PC-3 (cell line): Measurements from ENCODE around the gene FASN. TPM values are rescaled to one million over a fixed set of nuclear protein-coding genes. Genes with fewer than 3 reads are reported as not detected.

Source experiments
- ATAC-seq: fragments of 200-7000 bp; cut with Tn5 transposase; 2 replicates; pipeline ENCODE4 v1.9.1; 2020; ENCODE audit warnings: mild to moderate bottlenecking, moderate library complexity
- BruUV-seq: library from RNA; stranded (reverse); fragments of 400-500 nt; replicated peaks from 2 replicates; lab custom pipeline; 2021; lab: Mats Ljungman, UMichigan
- CTCF ChIA-PET: fragments of 300-600 bp; sonication (Branson Sonifier 250); formaldehyde crosslinking; loops from one replicate; lab custom pipeline; 2022; ENCODE audit warnings: antibody characterized with exemption; lab: Charles Lee
- POLR2A ChIA-PET: fragments of 300-600 bp; sonication (Branson Sonifier 250); formaldehyde crosslinking; loops from one replicate; lab custom pipeline; 2022; ENCODE audit warnings: antibody characterized with exemption; ENCODE audit not compliant: unreplicated experiment; lab: Charles Lee
- DNase-seq: peaks from one replicate; pipeline ENCODE4 v3.0.0-alpha.2; 2015
- H2AFZ ChIP-seq: fragments of 300-600 bp; sonication (generic); 2 replicates; pipeline ENCODE4 v1.6.0; 2016; ENCODE audit warnings: antibody characterized with exemption, low read length
- H3F3A ChIP-seq: fragments of 300-600 bp; sonication (generic); one replicate; pipeline ENCODE4 v1.6.0; 2017; ENCODE audit warnings: antibody characterized with exemption, low read length, control low read depth, mild to moderate bottlenecking; ENCODE audit not compliant: unreplicated experiment
- H3K27ac ChIP-seq: fragments of 300-600 bp; sonication (generic); 2 replicates; pipeline ENCODE4 v1.5.1; 2016; ENCODE audit warnings: mild to moderate bottlenecking, low read length
- H3K27me3 ChIP-seq: fragments of 300-600 bp; sonication (generic); 2 replicates; pipeline ENCODE4 v1.6.1; 2016; ENCODE audit warnings: low read length, mixed read lengths
- H3K36me3 ChIP-seq: fragments of 300-600 bp; sonication (generic); 2 replicates; pipeline ENCODE4 v1.6.1; 2016; ENCODE audit warnings: low read depth, mixed run types, low read length, mixed read lengths
- H3K4me1 ChIP-seq: fragments of 300-600 bp; sonication (generic); 2 replicates; pipeline ENCODE4 v1.5.1; 2016; ENCODE audit warnings: low read length; ENCODE audit not compliant: insufficient read depth
- H3K4me2 ChIP-seq: fragments of 300-600 bp; sonication (generic); 2 replicates; pipeline ENCODE4 v1.6.0; 2016; ENCODE audit warnings: low read length
- H3K4me3 ChIP-seq: fragments of 300-600 bp; sonication (generic); 2 replicates; pipeline ENCODE4 v1.5.1; 2016; ENCODE audit warnings: mild to moderate bottlenecking, low read length, mixed read lengths
- H3K79me2 ChIP-seq: fragments of 300-600 bp; sonication (generic); 2 replicates; pipeline ENCODE4 v1.6.1; 2017; ENCODE audit warnings: low read length, mixed read lengths
- H3K9ac ChIP-seq: fragments of 300-600 bp; sonication (generic); 2 replicates; pipeline ENCODE4 v1.6.0; 2016; ENCODE audit warnings: mild to moderate bottlenecking, low read length
- H3K9me2 ChIP-seq: fragments of 300-600 bp; sonication (generic); replicated peaks from 2 replicates; pipeline ENCODE4 v1.6.1; 2016; ENCODE audit warnings: mixed run types, low read length, mixed read lengths
- H3K9me3 ChIP-seq: fragments of 300-600 bp; sonication (generic); 2 replicates; pipeline ENCODE4 v1.6.1; 2016; ENCODE audit warnings: low read length, mixed read lengths
- H4K20me1 ChIP-seq: fragments of 300-600 bp; sonication (generic); 2 replicates; pipeline ENCODE4 v1.6.1; 2016; ENCODE audit warnings: low read length, mixed read lengths
- CTCF ChIP-seq: fragments of 300-600 bp; sonication (generic); conservative IDR thresholded peaks from 2 replicates; pipeline ENCODE4 v1.5.1; 2017; ENCODE audit warnings: antibody characterized with exemption, low read depth, mild to moderate bottlenecking, low read length
- EZH2 ChIP-seq: fragments of 300-600 bp; sonication (generic); IDR thresholded peaks from one replicate; pipeline ENCODE4 v1.6.1; 2017; ENCODE audit warnings: antibody characterized with exemption, mild to moderate bottlenecking, low read length; ENCODE audit not compliant: unreplicated experiment
- EZH2phosphoT487 ChIP-seq: fragments of 300-600 bp; sonication (generic); IDR thresholded peaks from 2 replicates; pipeline ENCODE4 v1.6.1; 2018; ENCODE audit warnings: mild to moderate bottlenecking, antibody characterized with exemption, low read length, borderline replicate concordance
- intact Hi-C: fragments of 100-400 bp; cut with micrococcal nuclease; formaldehyde crosslinking; loops from 2 replicates; pipeline ENCODE4 v1.9.0; 2023
- total RNA-seq: library from RNA; depleted of rRNA; stranded (reverse); fragments of >200 nt; gene quantifications from 2 replicates; pipeline ENCODE4 v1.2.3, GENCODE V29; 2014

Gene FASN
- total RNA-seq, 1 experiment from 2014 or later = 269 TPM

- no peaks in the 10 kb centered on the region for H3F3A ChIP-seq
- peaks cover 38% of the 10 kb centered on the region for H3K36me3 ChIP-seq
- no peak overlapping the region for H3K27ac ChIP-seq
- H3K9me2 ChIP-seq = no peaks in the 10 kb centered on the region
- H3K4me2 ChIP-seq = no peak overlapping the region
- intact Hi-C loops = no loop called here
- H3K9me3 ChIP-seq = no peaks in the 10 kb centered on the region
- ATAC-seq (no peak), DNase-seq (no peak)
- peaks cover 8% of the 10 kb centered on the region; the same call in 1 of the 2 replicates for H3K4me1 ChIP-seq
- BruUV-seq = no TSS peak
- CTCF ChIA-PET = interaction anchor here (0.6 kb wide), 2 partner anchors 33 to 99 kb away, joined by 3 to 4 read pairs; partner anchors contain the start of gene CENPX
- peaks cover 28% of the 10 kb centered on the region for H3K79me2 ChIP-seq
- H3K27me3 ChIP-seq = no peaks in the 10 kb centered on the region
- H3K4me3 ChIP-seq = no peak overlapping the region
- TF ChIP-seq CTCF = no peak
- no peak for TF ChIP-seq EZH2phosphoT487
- TF ChIP-seq EZH2 = no peak
- H4K20me1 ChIP-seq = no peaks in the 10 kb centered on the region
- H3K9ac ChIP-seq = no peak overlapping the region
- POLR2A ChIA-PET = no interaction called here
- H2AFZ ChIP-seq = no peak overlapping the region
Observed at GRCh38 chr17:82055023-82055964, 42.7 kb downstream of the FASN start.

- Histone ChIP-seq H3K4me2 (no peak overlapping the region), H3F3A (no peaks in the 10 kb centered on the region), H2AFZ (no peak overlapping the region), H3K4me1 (peaks cover 8% of the 10 kb centered on the region; the same call in 1 of the 2 replicates), H3K36me3 (peaks cover 31% of the 10 kb centered on the region), H4K20me1 (no peaks in the 10 kb centered on the region), H3K27ac (no peak overlapping the region), H3K9me3 (no peaks in the 10 kb centered on the region), H3K79me2 (peaks cover 28% of the 10 kb centered on the region), H3K27me3 (no peaks in the 10 kb centered on the region), H3K4me3 (no peak overlapping the region), H3K9me2 (no peaks in the 10 kb centered on the region), H3K9ac (no peak overlapping the region)
- no TSS peak for BruUV-seq
- intact Hi-C loops = no loop called here
- ATAC-seq (no peak), DNase-seq (no peak)
- no peak for TF ChIP-seq CTCF
- no peak for TF ChIP-seq EZH2phosphoT487
- no peak for TF ChIP-seq EZH2
- CTCF ChIA-PET = no interaction called here
- POLR2A ChIA-PET = no interaction called here
Observed at GRCh38 chr17:82054351-82055022, 43.5 kb downstream of the FASN start.
